DLD1 (cell line): Measurements from ENCODE around the gene PALB2.
"Not testable (repeated sequence)": the region's sequence is repeated elsewhere in the genome, so short reads cannot be mapped to it uniquely, and the experiment has no call there.

Experiments
- in situ Hi-C: cut with HindIII; loops from 2 replicates; pipeline ENCODE4 v1.10.0; 2017; ENCODE audit warnings: low sequenced_read_pairs

The PALB2 gene

GRCh38 chr16:23584186-23585076, 56.7 kb downstream of the PALB2 start:
- in situ Hi-C loops, result no loop called here

GRCh38 chr16:23583271-23583670, 57.8 kb downstream of the PALB2 start:
- in situ Hi-C loops, result not testable (repeated sequence)

- in situ Hi-C loops, result no loop called here
Measured at GRCh38 chr16:23581764-23582163, 59.3 kb downstream of the PALB2 start.

GRCh38 chr16:23580391-23580790, 60.7 kb downstream of the PALB2 start:
- in situ Hi-C loops, result no loop called here

- in situ Hi-C loops, result no loop called here
Measured at GRCh38 chr16:23579371-23579770, 61.7 kb downstream of the PALB2 start.

GRCh38 chr16:23578101-23578830, 62.8 kb downstream of the PALB2 start:
- in situ Hi-C loops, result no loop called here

GRCh38 chr16:23577493-23577892, 63.6 kb downstream of the PALB2 start:
- in situ Hi-C loops, result no loop called here

GRCh38 chr16:23575834-23576233, 65.3 kb downstream of the PALB2 start:
- in situ Hi-C loops, result no loop called here

GRCh38 chr16:23573817-23574216, 67.3 kb downstream of the PALB2 start:
- in situ Hi-C loops, result no loop called here

GRCh38 chr16:23572394-23572793, 68.7 kb downstream of the PALB2 start:
- in situ Hi-C loops, result no loop called here

GRCh38 chr16:23571895-23572294, 69.2 kb downstream of the PALB2 start:
- in situ Hi-C loops, result no loop called here

GRCh38 chr16:23570992-23571632, 70.0 kb downstream of the PALB2 start:
- in situ Hi-C loops, result no loop called here

- in situ Hi-C loops, result no loop called here
Measured at GRCh38 chr16:23567602-23568001, 73.5 kb downstream of the PALB2 start.

GRCh38 chr16:23566724-23567123, 74.4 kb downstream of the PALB2 start:
- in situ Hi-C loops, result no loop called here

GRCh38 chr16:23564575-23565363, 76.3 kb downstream of the PALB2 start:
- in situ Hi-C loops, result no loop called here

GRCh38 chr16:23563186-23563585, 77.9 kb downstream of the PALB2 start:
- in situ Hi-C loops, result no loop called here

GRCh38 chr16:23562505-23562904, 78.6 kb downstream of the PALB2 start:
- in situ Hi-C loops, result no loop called here

- in situ Hi-C loops, result no loop called here
Measured at GRCh38 chr16:23561586-23561985, 79.5 kb downstream of the PALB2 start.

GRCh38 chr16:23557779-23558702, 83.1 kb downstream of the PALB2 start:
- in situ Hi-C loops, result no loop called here
